Activated T-helper 1 cell treated with Interleukin-2 at 50 U/mL for 16 hours (primary cell): ENCODE results near the gene SRGAP3.

Experiments
- DNase-seq: peaks from one replicate; pipeline ENCODE4 v3.0.0-alpha.2; 2020; ENCODE audit warnings: low read depth

Gene SRGAP3

GRCh38 chr3:9224490-9224889 is 25.0 kb downstream of the SRGAP3 start:
- DNase-seq = no peak

- DNase-seq = no peak
Observed at GRCh38 chr3:9223672-9224071, 25.8 kb downstream of the SRGAP3 start.

GRCh38 chr3:9222956-9223639 is 26.3 kb downstream of the SRGAP3 start:
- no peak for DNase-seq

- no peak for DNase-seq
Observed at GRCh38 chr3:9222049-9222448, 27.4 kb downstream of the SRGAP3 start.

- DNase-seq = no peak
Observed at GRCh38 chr3:9218514-9218846, 31.0 kb downstream of the SRGAP3 start.

GRCh38 chr3:9217784-9218513 is 31.5 kb downstream of the SRGAP3 start:
- no peak for DNase-seq

DNA sequence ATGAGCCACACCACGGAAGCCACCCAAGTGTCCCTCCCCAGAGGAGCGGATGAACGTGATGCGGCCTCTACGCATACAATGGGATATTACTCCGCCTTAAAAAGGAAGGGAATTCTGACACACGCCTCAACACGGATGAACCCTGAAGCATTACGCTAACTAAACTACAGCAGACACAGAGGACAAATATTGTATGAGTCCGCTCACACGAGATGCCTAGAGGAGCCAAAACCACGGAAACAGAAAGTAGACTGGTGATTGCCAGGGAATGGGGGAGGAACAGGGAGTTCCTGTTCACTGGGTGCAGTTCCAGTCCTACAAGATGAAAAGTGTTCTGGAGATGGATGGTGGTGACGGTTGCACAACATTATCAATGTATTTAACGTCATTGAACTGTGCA is 32.7 kb downstream of the SRGAP3 start:
- no peak for DNase-seq

DNA sequence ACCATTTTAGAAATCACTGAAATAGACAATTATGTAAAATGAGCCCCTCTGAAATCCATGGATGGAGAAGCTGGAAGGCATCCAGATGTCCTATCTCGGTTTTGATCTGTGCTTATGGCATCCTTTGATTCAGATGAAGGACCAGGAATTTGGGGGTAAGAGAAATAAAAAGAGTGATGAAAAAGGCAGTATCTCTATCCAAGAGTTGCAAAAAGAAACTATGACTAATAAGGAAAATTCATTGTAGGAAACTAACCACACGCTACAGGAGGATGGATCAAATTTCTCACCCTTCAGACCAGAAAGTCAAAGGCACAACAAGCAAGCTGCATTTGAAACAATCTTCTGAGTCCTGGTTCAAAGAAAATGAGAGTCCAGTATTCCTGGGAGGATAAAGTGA is 34.8 kb downstream of the SRGAP3 start:
- DNase-seq = no peak

DNA sequence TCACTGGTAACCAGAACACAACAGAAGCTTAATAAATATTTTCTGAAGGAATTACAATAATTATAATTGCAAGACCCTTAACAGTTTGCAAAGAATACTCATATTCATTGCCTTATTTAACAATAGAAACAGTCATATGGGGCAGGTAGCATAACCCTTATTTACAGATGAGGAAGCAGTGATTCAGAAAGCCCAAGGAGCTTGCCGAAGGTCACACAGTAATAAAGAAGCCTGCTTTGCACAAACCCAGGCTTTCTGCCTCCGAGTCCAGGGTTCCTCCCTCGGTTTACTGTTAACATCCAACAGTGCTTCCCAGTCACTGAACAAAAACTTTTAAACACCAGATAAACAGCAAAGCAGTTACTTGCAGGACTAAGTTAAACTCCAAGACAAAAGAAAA is 35.3 kb downstream of the SRGAP3 start:
- DNase-seq = no peak

DNA sequence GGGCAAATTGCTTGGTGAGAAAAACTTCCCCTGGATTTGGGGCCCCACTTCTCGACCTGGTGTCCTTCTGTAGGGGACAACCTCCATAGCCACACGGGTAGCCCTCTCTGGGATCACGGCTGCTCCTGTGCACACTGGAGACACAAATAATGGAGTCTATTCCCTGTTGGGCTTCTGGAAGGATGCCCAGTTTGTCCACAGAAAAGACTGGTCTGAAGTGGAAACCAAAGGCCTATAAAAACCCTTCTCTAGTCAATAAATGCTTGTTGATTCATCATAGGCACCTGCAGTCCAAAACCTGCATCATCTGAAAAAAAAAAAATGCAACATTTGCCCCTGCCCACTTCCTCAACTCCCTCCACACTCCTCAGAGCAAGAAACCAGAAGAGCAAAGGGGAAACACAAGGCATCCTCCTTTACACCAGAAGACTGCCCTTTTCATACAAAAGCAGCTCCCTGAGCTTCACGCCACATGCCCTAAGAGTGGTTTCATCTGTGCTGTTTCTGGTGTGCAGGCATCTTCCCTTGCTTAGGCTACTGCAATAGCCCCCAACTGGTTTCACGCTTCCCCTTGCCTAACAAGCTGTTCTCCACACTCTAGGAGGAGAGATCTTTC is 36.3 kb downstream of the SRGAP3 start:
- DNase-seq = no peak

- no peak for DNase-seq
Observed at GRCh38 chr3:9211155-9211950, 38.1 kb downstream of the SRGAP3 start.

DNA sequence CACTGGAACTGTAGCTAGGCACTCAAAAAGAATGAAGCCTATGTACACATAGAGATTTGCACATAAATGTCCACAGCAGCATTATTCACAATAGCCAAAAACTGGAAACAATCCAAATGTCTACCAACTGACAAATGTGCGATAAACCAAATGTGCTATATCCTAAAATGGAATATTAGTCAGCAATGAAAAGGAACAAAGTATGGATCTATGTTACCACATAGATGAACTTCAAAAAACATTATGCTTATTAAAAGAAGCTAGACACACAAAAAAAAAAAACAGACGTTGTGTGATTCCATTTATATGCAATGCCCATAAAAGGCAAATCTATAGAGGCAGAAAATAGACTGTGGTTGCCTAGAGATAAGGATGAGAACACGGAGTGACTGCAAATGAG is 39.7 kb downstream of the SRGAP3 start:
- DNase-seq = no peak

GRCh38 chr3:9208605-9209152 is 40.8 kb downstream of the SRGAP3 start:
- DNase-seq = no peak

GRCh38 chr3:9207116-9207763 is 42.2 kb downstream of the SRGAP3 start:
- no peak for DNase-seq

GRCh38 chr3:9206287-9206686 is 43.2 kb downstream of the SRGAP3 start:
- no peak for DNase-seq

- DNase-seq = no peak
Observed at GRCh38 chr3:9205345-9206143, 43.9 kb downstream of the SRGAP3 start.

DNA sequence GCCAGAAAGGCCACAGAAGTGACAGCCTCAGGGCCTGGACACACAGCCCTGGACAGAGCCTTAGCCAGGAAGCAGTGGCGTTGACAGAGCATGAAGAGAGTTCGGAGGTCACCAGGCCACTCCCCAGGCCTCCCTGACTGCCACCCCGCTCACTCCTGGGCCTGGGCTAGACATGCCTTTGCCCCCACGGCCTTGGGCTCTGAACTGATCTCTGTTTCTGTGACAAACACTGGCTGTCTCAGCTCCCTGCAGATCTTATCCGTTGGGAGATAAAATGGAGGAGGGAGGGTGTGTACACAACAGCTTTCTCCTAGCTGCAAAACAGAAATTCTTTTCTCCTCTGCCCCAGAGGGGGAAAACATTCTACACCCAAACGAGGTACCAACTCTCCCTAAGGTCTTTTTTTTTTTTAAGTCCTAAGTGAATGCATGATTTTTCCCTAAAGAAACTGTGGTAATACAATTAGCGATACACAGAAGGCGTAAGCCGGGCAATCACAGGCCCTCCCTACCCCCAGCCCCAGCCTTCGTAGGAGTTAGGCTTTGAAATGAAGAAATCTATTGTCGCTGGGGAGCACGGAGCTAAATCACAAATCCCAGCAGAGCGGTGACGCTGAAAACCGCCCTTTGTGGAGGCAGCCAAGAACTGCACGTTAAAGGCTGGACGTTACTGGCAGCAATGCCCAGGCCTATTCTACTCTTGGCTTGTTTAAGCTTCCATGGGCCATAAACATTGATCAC is 45.0 kb downstream of the SRGAP3 start:
- no peak for DNase-seq

- DNase-seq = no peak
Observed at GRCh38 chr3:9203317-9203716, 46.1 kb downstream of the SRGAP3 start.

- DNase-seq = no peak
Observed at GRCh38 chr3:9202546-9202945, 46.9 kb downstream of the SRGAP3 start.

- no peak for DNase-seq
Observed at GRCh38 chr3:9201955-9202354, 47.5 kb downstream of the SRGAP3 start.
